T-helper 9 cell (primary cell): ENCODE measurements around the gene C1QL2.
A peak's percentile ranks its signal among the peaks of the same experiment; 100 is the strongest.

Source experiments
- DNase-seq: peaks from one replicate; pipeline ENCODE4 v3.0.0-alpha.2; 2020

C1QL2 gene

DNA sequence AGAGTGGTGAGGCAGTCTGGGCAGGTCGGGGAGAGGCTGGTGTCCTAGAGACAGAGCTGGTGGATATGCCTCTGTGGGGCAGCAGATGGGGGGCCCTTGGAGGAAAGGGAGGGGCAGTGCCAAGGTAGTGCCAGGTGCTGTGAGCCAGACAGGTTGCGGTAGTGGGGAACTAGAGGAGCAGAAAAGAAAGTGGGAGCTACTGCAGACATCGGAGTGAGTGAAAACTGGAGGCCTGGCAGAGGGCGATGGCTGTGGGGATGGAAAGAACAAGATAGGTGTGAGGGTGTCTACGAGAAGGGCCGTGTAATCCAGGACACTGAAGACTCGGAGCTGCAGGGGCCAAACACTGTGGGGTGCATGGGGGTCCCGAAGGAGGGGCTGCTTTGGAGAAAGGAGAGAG, 21.7 kb downstream of the C1QL2 start:
- no peak for DNase-seq

DNA sequence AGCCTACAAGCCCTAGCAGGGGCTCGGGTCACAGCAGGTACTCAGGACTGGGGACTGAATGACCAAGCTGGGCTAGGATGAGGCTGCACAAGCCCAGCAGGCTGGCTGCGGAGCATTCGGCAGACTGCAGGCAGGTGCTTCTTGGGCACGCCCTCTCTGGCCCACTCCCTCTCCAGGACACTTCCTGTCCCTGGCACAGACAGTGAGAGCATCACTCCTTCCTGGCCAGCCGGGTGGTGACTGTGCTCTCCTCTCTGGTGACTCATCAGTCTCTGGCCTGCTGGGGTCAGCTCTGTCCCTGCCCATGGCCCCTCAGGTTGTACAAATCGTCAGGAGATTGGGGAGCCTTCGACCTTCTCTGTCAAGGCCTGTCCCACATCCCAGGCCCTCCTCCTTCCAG, 22.5 kb downstream of the C1QL2 start:
- no peak for DNase-seq

- DNase-seq: no peak
Measured at GRCh38 chr2:119134775-119135174, 23.8 kb downstream of the C1QL2 start.

DNA sequence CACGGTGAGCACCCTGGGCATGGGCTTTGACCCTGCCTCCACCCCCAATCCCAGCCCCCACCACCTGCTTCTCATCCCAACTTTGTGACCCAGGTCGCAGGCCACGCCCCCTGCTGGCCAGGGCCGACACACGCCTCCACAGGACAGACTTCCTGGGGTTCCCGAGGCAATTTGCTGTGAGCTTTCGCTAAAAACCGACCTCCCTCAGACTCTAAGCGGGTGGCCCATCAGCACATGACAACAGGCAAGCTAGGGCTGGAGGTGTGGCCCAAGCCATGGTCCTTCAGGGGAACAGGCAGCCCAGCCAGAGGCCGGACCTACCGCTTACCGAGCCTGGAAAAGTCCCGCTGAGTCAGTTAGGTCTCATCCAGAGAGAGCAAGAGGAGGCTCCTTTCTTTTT, 31.9 kb downstream of the C1QL2 start:
- peak; percentile 16 for DNase-seq

- no peak for DNase-seq
Measured at GRCh38 chr2:119123389-119123788, 35.2 kb downstream of the C1QL2 start.

DNA sequence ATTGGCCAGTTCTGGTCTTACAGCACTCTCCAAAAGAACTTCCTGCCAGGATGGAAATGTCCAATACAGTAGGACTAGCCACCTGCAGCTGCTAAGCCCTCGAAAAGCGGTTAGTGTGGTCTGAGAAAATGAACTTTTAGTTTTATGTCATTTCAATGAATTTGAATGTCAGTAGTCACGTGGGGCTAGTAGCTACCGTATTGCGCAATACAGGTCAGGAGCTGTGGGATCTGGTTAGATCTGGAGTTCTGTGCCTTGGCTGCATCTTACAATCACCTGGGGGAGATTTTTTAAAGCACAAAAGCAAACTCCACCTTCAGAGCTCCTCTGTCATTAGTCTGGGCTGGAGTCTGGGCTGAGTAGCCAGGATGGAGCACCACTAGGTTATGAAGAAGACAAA, 35.9 kb downstream of the C1QL2 start:
- DNase-seq: no peak

- DNase-seq: no peak
Measured at GRCh38 chr2:119119999-119120756, 38.4 kb downstream of the C1QL2 start.

DNA sequence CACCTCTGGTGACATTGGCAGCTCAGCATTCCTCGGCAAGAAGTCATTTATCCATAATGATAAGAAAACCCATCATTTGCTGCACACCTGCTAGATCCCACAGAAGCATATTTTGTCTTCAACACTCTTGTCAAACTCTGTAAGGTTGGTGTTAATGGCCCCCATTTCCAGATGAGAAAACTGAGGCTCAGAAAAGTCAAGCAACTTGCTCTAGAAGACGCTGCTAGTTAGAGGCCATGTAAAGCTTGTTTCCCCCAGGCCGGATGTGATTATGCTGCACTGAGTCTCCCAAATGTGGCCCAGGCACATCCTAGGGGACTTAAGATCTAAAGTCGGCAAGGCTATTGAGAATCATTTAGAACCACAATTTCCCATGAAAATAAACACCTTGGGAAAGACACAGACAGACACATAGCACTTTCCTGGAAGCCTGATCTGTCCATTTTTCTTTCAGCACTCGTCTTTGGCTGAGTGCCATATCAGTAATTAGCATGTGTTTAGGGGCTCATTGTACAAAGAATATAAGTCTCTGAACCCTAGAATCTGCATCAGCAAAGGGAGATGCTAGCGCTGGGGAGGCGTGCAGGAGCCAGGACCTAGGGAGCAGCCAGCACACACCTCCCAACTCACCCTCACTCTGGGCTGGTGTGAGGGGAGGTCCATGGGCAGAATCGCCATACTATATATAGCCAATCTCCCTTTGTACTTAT, 39.3 kb downstream of the C1QL2 start:
- no peak for DNase-seq

DNA sequence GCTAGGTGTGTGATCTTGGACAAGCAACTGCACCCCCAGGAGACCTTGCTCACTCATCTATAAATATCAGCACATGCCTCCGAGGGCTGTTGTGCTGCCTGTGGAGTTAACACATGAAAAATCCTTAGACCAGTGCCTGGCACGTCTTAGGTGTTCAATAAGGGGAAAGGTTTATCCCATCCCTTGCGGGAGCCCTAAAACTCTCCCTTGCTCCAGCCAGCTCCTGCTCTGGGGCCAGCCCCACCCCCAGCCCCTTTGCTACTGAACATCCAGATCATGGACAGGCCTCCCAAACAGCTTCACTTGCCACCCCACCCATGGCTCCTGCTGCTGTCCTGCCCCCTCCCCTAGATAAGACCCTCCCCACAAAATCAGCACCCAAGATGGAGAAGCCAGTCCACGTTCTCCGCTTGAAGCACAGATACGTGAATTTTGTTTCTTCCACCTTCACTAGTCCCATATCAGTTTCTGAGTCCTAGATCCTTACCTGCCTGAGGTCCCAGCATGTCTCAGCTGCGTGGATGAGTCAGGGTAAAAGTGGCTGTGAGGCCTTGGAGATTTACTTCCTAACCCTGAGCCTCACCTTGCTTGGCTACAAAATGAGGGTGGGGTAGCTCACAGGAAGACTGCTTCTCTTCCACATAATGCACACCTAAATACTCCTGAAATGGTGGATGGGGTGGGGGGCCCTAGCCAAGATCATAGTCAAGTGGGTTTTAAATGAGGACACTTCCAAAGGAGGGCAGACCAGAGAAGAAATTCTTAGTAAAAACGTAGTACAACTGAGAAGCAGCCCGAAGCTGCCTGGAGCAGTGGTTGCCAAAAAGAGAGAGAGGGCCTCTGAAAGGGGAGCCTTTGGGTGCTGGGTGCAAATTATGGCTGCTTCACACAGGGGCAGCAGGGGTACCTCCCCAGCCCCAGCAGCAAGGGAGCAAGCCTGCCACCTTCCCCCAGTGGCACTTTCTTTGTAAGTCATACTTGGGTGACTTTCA, 40.4 kb downstream of the C1QL2 start:
- DNase-seq: no peak

DNA sequence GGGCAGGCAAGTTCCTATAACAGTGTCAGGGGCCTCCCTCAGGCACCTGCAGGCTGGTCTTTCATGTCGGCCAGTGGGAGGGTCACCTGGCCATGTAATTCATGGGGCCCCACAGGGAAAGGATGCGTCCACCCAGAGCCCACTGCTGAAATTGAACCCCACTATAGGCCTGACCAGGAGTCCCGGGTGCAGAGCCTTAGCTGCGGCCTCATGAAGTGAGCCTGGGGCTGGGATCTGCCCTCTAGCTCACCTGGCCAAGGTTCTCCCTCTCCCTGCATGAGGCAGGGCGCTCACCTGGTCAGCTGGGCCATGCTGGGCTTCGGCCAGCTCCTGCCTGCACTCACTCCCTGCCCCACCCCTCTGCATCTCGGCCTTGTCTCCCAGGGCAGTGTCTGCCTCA, 41.1 kb downstream of the C1QL2 start:
- no peak for DNase-seq

DNA sequence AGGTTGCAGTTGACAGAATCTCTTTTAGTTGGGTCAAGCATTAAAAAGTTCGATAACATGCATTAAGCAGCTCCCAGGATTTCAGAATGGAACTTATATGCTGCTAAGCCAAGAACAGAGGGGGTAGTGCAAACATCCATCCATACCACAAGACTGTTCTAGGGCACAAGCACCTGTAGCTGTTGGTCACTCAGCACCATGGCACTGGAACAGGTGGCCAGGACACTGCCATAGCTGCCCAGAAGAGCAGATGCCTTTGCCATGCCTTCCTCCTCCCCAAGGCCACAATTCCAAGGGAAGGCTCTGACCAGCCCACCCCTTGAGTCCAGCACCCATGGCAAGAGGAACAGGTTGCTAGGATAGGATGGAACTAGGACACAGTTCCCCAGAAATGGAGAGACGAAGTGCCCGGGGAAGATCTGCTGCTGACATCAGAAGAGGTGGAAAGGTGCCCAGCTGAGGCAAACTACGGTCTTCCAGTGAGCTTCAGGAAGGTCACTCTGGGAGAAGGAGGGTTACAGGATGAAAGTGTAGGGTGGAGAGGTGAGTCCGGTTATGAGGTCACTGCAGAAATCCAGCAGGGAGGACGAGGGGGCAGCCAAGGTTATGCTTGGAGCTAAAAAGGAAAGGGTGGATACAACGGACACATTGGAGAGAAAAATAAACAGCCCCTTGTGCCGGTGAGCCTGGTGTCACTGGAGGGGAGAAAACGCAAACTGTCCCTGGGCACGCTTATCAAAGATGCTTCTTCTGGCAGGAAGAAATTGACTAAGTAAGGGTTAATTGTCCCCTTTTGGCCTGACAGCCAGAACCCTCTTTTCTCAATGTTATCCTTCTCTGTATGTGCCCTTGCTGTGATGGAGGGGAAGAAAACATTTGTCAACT, 41.9 kb downstream of the C1QL2 start:
- no peak for DNase-seq

DNA sequence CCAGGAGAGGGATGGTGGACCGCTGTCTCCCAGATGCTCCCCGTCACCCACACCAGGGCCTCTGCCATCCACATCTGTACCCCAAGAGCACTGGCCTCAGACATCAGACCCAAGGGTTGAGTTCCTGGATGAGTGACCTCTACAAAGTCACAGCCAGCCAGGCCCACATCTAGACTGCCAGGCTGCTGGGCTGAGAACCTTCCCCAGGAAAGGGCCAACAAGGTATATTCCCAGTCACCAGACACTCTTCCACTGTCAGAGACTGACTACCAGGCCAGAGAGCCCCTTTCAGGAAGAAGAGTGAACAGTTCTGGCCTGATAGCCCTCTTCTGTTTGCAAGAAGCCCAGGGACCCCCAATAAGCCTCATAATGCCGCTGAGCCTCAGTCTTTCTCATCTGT, 44.3 kb downstream of the C1QL2 start:
- DNase-seq: no peak

- DNase-seq: no peak
Measured at GRCh38 chr2:119113489-119113770, 45.1 kb downstream of the C1QL2 start.

GRCh38 chr2:119112770-119113488, 45.6 kb downstream of the C1QL2 start:
- DNase-seq: no peak

GRCh38 chr2:119112230-119112629, 46.3 kb downstream of the C1QL2 start:
- DNase-seq: no peak

DNA sequence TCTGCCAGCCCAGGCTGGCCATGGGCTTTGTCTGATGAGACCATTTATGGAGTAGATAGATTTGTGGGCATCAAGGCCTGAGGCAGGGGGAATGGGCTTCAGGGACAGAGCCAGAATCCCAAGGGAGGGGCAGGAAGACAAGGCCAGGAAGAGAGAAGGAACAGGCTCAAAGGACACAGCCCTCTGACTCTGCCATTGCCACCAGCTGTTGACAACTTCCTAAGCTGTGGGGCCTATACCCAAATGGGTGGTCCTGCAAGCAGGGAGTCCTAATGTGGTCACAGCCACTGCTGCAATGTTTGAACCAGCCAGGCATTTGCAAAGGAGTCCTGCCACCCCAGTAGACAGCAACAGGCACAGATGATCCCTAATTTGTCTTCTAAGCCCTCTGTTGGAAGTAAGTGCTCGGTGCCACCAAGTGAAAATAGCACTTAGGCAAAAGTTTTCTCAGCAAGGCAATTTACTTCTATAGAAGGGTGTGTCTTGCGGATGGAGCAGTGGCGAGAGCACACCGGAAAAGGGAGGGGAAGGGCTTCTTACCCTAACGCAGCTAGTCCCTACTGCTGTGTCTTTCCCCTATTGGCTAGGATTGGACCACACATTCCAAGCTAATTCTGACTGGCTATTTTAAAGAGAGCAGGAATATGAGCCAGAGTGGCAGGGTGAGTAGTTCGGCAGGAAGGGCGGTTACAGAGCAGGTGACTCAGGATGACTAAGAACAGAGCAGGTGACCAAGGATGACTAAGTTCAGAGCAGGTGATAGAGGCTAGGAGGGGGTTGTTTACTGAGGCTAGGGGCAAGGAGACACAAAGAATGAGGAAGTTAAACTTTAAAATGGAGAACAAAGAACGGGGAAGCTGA, 47.2 kb downstream of the C1QL2 start:
- DNase-seq: no peak

- no peak for DNase-seq
Measured at GRCh38 chr2:119109866-119110265, 48.7 kb downstream of the C1QL2 start.

DNA sequence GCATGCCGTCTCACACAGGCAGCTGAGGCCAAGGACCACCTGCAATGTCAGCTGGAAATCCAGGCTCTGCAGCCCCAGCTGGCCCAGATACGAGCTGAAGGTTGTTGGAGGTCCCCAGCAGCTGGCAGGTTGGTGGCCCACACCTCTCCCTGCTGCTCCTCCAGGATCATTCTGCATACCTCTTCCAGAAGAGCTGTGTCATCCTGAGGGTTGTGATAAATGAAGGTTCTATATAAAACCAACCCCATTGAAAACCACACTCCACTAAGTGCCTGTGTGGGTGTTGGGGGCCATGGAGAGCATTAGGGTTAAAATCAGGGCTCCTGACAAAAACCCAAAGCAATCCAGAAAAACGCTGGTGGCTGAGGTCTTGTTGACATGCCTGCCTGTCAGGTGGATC, 50.4 kb downstream of the C1QL2 start:
- no peak for DNase-seq

DNA sequence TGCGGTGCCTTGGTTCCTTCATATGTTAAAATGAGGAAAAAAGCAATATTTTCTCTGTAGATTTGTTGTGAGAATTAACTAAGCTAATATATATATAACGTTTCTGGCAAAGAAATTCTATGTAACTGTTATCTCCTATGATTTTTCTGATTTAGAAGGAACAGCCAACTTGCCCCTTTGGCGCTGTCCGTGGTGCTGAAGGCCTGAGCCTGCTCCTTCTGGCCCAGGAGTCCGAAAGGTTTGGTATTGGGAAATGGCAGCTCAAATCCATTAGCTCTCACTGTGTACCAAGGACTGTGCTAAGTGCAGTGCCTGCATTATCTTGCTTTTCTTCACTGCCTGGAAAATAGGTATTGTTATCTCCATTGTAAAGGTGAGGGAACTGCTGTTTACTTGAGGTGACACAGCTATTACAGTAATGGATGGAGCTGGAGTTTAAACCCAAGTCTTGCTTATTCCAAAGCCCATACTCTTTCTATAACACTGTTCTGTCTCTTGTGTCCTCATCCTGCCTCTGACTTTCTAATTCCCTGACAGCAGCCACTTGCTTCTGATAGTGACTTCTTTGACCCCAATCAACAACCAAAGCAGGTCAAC, 52.2 kb downstream of the C1QL2 start:
- DNase-seq: peak; percentile 3
